Measurements from ENCODE around the gene SMC1B.

DNA sequence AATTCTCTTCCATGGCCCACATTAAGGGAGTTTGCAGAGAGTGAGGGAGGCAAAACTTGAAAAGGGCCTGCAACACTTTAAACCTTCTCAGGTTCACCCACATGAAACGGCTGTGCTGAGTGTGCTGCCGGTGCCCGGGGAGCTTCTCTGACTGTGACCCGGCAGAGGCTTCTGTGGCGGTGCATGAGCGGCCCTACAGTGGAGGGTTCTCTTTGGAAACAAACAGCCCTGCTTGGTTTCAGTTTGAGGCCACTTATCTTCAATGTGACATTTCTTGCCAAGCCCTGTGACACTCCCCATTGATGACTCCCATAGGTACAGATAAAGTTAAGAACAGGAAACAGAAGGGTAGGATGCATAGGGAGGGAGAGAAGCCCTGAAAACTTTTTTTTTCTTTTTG, 71.9 kb downstream of the SMC1B start:
- no peak for TF ChIP-seq CTCF (IDR thresholded peaks at IDR 0.05)
- no peak for TF ChIP-seq ZFX (IDR thresholded peaks at IDR 0.05; ENCODE audit: borderline replicate concordance)

Data from 22Rv1 (cell line).